GM18505 (cell line): Measurements from ENCODE around the gene CD27.

Source experiments
- ATAC-seq: cut with Tn5 transposase; IDR thresholded peaks from one replicate; pipeline ENCODE4 v1.9.1; 2021; ENCODE audit not compliant: unreplicated experiment
- POLR2A ChIP-seq: IDR thresholded peaks from 4 replicates; pipeline ENCODE4 v1.6.1; 2011; ENCODE audit warnings: borderline replicate concordance; ENCODE audit not compliant: insufficient read depth, insufficient read length; ENCODE audit errors: extremely low read depth

CD27 gene

GRCh38 chr12:6444704-6445688 lies at the start of gene CD27:
TSS of gene CD27 (plus strand) at chr12:6444955. CDS start at chr12:6445096, 141 bp downstream.
- peak; percentile 72 for TF ChIP-seq POLR2A
- ATAC-seq: no peak

- no peak for TF ChIP-seq POLR2A
- ATAC-seq: no peak
Measured at GRCh38 chr12:6396031-6396430, 48.7 kb upstream of the CD27 start.

- no peak for TF ChIP-seq POLR2A
- no peak for ATAC-seq
Measured at GRCh38 chr12:6399884-6400644, 44.7 kb upstream of the CD27 start.

- ATAC-seq: no peak
- no peak for TF ChIP-seq POLR2A
Measured at GRCh38 chr12:6404390-6404789, 40.4 kb upstream of the CD27 start.

GRCh38 chr12:6405963-6406362 lies 38.8 kb upstream of the CD27 start:
- no peak for ATAC-seq
- TF ChIP-seq POLR2A: no peak

GRCh38 chr12:6407236-6407954 lies 37.4 kb upstream of the CD27 start:
- no peak for ATAC-seq
- TF ChIP-seq POLR2A: no peak

- no peak for ATAC-seq
- TF ChIP-seq POLR2A: no peak
Measured at GRCh38 chr12:6416596-6416995, 28.2 kb upstream of the CD27 start.

- TF ChIP-seq POLR2A: no peak
- ATAC-seq: no peak
Measured at GRCh38 chr12:6418796-6419195, 26.0 kb upstream of the CD27 start.

GRCh38 chr12:6420364-6420763 lies 24.4 kb upstream of the CD27 start:
- TF ChIP-seq POLR2A: no peak
- ATAC-seq: no peak

- ATAC-seq: no peak
- TF ChIP-seq POLR2A: no peak
Measured at GRCh38 chr12:6423267-6424007, 21.3 kb upstream of the CD27 start.

GRCh38 chr12:6424008-6424347 lies 20.8 kb upstream of the CD27 start:
- no peak for ATAC-seq
- TF ChIP-seq POLR2A: no peak

- no peak for TF ChIP-seq POLR2A
- no peak for ATAC-seq
Measured at GRCh38 chr12:6424866-6425265, 19.9 kb upstream of the CD27 start.
